H1 (cell line): Measurements from ENCODE around the gene FXYD5.

Source experiments
- BRCA1 ChIP-seq: IDR thresholded peaks from 2 replicates; pipeline ENCODE4 v1.6.1; 2012; ENCODE audit warnings: low read depth, low read length, improper control_type of control experiment
- FOSL1 ChIP-seq: IDR thresholded peaks from 2 replicates; pipeline ENCODE4 v1.6.1; 2011; ENCODE audit warnings: mild to moderate bottlenecking, low read depth, low read length, moderate library complexity; ENCODE audit not compliant: insufficient read depth
- HDAC6 ChIP-seq: IDR thresholded peaks from one replicate; pipeline ENCODE4 v1.7.1; 2012; ENCODE audit warnings: low read depth, mild to moderate bottlenecking, inconsistent platforms, low read length, moderate library complexity
- JUN ChIP-seq: IDR thresholded peaks from 2 replicates; pipeline ENCODE4 v1.6.1; 2011; ENCODE audit warnings: low read depth, mild to moderate bottlenecking, improper control_type of control experiment, low read length
- KDM5A ChIP-seq: fragments of 200-600 bp; IDR thresholded peaks from 2 replicates; pipeline ENCODE4 v1.7.1; 2012; ENCODE audit warnings: mild to moderate bottlenecking, low read length, inconsistent platforms, mixed read lengths
- POLR2A ChIP-seq, 2 experiments: IDR thresholded peaks; 1 replicate in 1 of 2; 2 replicates in 1 of 2; pipeline ENCODE4 v1.6.1; 2011; ENCODE audit warnings: low read depth in 2 of 2, low read length in 2 of 2, mild to moderate bottlenecking in 2 of 2; ENCODE audit errors: control extremely low read depth in 1 of 2
- RFX5 ChIP-seq: IDR thresholded peaks from 2 replicates; pipeline ENCODE4 v1.6.1; 2011; ENCODE audit warnings: low read depth, low read length, improper control_type of control experiment, borderline replicate concordance
- SIN3A ChIP-seq, 2 experiments: IDR thresholded peaks in 1 of 2; conservative IDR thresholded peaks in 1 of 2; 2 replicates each; pipeline ENCODE4 v1.6.1; 2011 to 2012; ENCODE audit warnings: low read length in 2 of 2, improper control_type of control experiment in 1 of 2, low read depth in 1 of 2, mild to moderate bottlenecking in 1 of 2
- SUZ12 ChIP-seq: fragments of 200-600 bp; sonication (generic); IDR thresholded peaks from 2 replicates; pipeline ENCODE4 v1.6.1; 2012; ENCODE audit warnings: mild to moderate bottlenecking, inconsistent platforms, low read length, moderate library complexity, mixed read lengths
- YY1 ChIP-seq: IDR thresholded peaks from 2 replicates; pipeline ENCODE4 v1.6.1; 2011; ENCODE audit warnings: low read depth, mild to moderate bottlenecking, low read length
- TF ChIP-seq, protein P1 (sequence below), 3 experiments: IDR thresholded peaks; 1 replicate in 2 of 3; 2 replicates in 1 of 3; pipeline versions ENCODE4 v1.5.1 to v1.6.1; 2011; ENCODE audit warnings: low read length in 3 of 3, mild to moderate bottlenecking in 3 of 3, inconsistent platforms in 2 of 3, low read depth in 1 of 3, moderate library complexity in 1 of 3; ENCODE audit not compliant: insufficient read depth in 1 of 3; ENCODE audit errors: control extremely low read depth in 1 of 3
- TF ChIP-seq, protein P2 (sequence below): IDR thresholded peaks from 2 replicates; pipeline ENCODE4 v1.6.1; 2012; ENCODE audit warnings: inconsistent platforms

DNA sequence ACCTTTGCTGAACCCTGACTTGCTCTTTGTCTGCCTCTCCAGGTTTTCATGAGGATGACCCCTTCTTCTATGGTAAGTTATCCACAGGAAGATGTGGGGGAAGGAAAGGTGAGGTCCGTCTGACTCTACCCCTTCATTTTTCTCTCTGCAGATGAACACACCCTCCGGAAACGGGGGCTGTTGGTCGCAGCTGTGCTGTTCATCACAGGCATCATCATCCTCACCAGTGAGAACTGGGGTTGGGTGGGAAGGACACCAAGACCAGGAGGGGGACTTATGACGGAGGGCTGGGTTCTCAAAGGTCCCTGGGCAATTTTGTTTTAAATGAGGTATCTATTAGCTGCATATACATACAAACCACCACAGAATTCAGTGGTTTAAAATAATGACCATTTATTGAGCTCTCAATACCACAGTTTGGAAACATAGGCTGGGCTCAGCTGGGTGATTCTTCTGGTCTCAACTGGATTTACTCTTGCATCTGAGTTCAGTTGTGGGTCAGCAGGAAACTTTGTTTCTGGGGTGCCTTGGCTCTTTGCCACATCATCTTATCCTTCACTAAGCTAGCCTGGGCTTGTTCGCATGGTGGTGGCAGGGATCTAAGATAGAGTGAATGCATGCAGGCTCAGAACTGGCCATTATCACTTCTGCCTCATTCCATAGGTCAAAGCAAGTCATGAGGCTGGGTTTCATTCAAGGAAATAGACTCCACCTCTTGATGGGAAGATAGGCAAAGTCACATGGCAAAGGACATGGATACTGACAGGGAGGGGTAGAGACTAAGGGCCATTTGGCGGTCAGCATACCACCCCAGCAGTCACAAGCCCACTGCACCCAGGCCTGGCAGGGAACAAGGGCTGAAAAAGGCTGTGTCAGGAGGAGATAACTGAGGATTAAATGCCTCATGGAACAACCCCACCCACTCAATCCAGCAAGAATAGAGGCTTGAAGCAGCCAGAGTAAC is 11.8 kb downstream of the FXYD5 start:
- TF ChIP-seq, protein P1, sequence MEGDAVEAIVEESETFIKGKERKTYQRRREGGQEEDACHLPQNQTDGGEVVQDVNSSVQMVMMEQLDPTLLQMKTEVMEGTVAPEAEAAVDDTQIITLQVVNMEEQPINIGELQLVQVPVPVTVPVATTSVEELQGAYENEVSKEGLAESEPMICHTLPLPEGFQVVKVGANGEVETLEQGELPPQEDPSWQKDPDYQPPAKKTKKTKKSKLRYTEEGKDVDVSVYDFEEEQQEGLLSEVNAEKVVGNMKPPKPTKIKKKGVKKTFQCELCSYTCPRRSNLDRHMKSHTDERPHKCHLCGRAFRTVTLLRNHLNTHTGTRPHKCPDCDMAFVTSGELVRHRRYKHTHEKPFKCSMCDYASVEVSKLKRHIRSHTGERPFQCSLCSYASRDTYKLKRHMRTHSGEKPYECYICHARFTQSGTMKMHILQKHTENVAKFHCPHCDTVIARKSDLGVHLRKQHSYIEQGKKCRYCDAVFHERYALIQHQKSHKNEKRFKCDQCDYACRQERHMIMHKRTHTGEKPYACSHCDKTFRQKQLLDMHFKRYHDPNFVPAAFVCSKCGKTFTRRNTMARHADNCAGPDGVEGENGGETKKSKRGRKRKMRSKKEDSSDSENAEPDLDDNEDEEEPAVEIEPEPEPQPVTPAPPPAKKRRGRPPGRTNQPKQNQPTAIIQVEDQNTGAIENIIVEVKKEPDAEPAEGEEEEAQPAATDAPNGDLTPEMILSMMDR (IDR thresholded peaks at IDR 0.05; ENCODE audit: control extremely low read depth in 1 of 3, insufficient read depth in 1 of 3, low read depth in 1 of 3, low read length in 3 of 3), result no peak
- TF ChIP-seq JUN, result no peak
- TF ChIP-seq POLR2A (IDR thresholded peaks at IDR 0.05; ENCODE audit: control extremely low read depth in 1 of 2, low read depth in 2 of 2, low read length in 2 of 2), result no peak
- TF ChIP-seq, protein P2, sequence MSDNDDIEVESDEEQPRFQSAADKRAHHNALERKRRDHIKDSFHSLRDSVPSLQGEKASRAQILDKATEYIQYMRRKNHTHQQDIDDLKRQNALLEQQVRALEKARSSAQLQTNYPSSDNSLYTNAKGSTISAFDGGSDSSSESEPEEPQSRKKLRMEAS, result no peak
- TF ChIP-seq SUZ12, result no peak
- no peak for TF ChIP-seq HDAC6
- no peak for TF ChIP-seq YY1
- no peak for TF ChIP-seq RFX5
- no peak for TF ChIP-seq SIN3A (conservative IDR thresholded peaks at IDR 0.05 in 1 of 2, IDR thresholded peaks at IDR 0.05 in 1 of 2; ENCODE audit: low read depth in 1 of 2, low read length in 2 of 2)
- TF ChIP-seq BRCA1, result no peak
- no peak for TF ChIP-seq FOSL1
- TF ChIP-seq KDM5A, result no peak
